ENCODE results near the gene TMEM117.
"Not testable (repeated sequence)": the region's sequence is repeated elsewhere in the genome, so short reads cannot be mapped to it uniquely, and the experiment has no call there.

TMEM117 gene

GRCh38 chr12:44184499-44185206 lies 348.8 kb downstream of the TMEM117 start:
- H3K4me3 ChIP-seq (ENCODE audit: low read depth, low read length): no peak overlapping the region

GRCh38 chr12:44193281-44193680 lies 357.4 kb downstream of the TMEM117 start:
- no peak overlapping the region for H3K4me3 ChIP-seq (ENCODE audit: low read depth, low read length)

GRCh38 chr12:44195719-44196118 lies 359.8 kb downstream of the TMEM117 start:
- H3K4me3 ChIP-seq (ENCODE audit: low read depth, low read length): not testable (repeated sequence)

- no peak overlapping the region for H3K4me3 ChIP-seq (ENCODE audit: low read depth, low read length)
Observed at GRCh38 chr12:44206045-44206444, 370.2 kb downstream of the TMEM117 start.

- no peak overlapping the region for H3K4me3 ChIP-seq (ENCODE audit: low read depth, low read length)
Observed at GRCh38 chr12:44217146-44217883, 381.4 kb downstream of the TMEM117 start.

GRCh38 chr12:44223736-44224135 lies 387.9 kb downstream of the TMEM117 start:
- no peak overlapping the region for H3K4me3 ChIP-seq (ENCODE audit: low read depth, low read length)

GRCh38 chr12:44224399-44225148 lies 388.7 kb downstream of the TMEM117 start:
- no peak overlapping the region for H3K4me3 ChIP-seq (ENCODE audit: low read depth, low read length)

- H3K4me3 ChIP-seq (ENCODE audit: low read depth, low read length): no peak overlapping the region
Observed at GRCh38 chr12:44225149-44225510, 389.2 kb downstream of the TMEM117 start.

- no peak overlapping the region for H3K4me3 ChIP-seq (ENCODE audit: low read depth, low read length)
Observed at GRCh38 chr12:44227616-44228015, 391.7 kb downstream of the TMEM117 start.

- no peak overlapping the region for H3K4me3 ChIP-seq (ENCODE audit: low read depth, low read length)
Observed at GRCh38 chr12:44229846-44230245, 394.0 kb downstream of the TMEM117 start.

GRCh38 chr12:44235674-44236073 lies 399.8 kb downstream of the TMEM117 start:
- H3K4me3 ChIP-seq (ENCODE audit: low read depth, low read length): no peak overlapping the region

- no peak overlapping the region for H3K4me3 ChIP-seq (ENCODE audit: low read depth, low read length)
Observed at GRCh38 chr12:44240186-44240585, 404.3 kb downstream of the TMEM117 start.

GRCh38 chr12:44245932-44246331 lies 410.1 kb downstream of the TMEM117 start:
- no peak overlapping the region for H3K4me3 ChIP-seq (ENCODE audit: low read depth, low read length)

- no peak overlapping the region for H3K4me3 ChIP-seq (ENCODE audit: low read depth, low read length)
Observed at GRCh38 chr12:44246482-44247105, 410.7 kb downstream of the TMEM117 start.

GRCh38 chr12:44247588-44247987 lies 411.7 kb downstream of the TMEM117 start:
- H3K4me3 ChIP-seq (ENCODE audit: low read depth, low read length): no peak overlapping the region

- no peak overlapping the region for H3K4me3 ChIP-seq (ENCODE audit: low read depth, low read length)
Observed at GRCh38 chr12:44248436-44248835, 412.6 kb downstream of the TMEM117 start.

GRCh38 chr12:44250440-44250839 lies 414.6 kb downstream of the TMEM117 start:
- H3K4me3 ChIP-seq (ENCODE audit: low read depth, low read length): not testable (repeated sequence)

GRCh38 chr12:44253338-44253856 lies 417.5 kb downstream of the TMEM117 start:
- H3K4me3 ChIP-seq (ENCODE audit: low read depth, low read length): no peak overlapping the region

GRCh38 chr12:44258246-44258645 lies 422.4 kb downstream of the TMEM117 start:
- no peak overlapping the region for H3K4me3 ChIP-seq (ENCODE audit: low read depth, low read length)

GRCh38 chr12:44259890-44260289 lies 424.0 kb downstream of the TMEM117 start:
- H3K4me3 ChIP-seq (ENCODE audit: low read depth, low read length): no peak overlapping the region

GRCh38 chr12:44260581-44260980 lies 424.7 kb downstream of the TMEM117 start:
- no peak overlapping the region for H3K4me3 ChIP-seq (ENCODE audit: low read depth, low read length)

All from iPS-11a (cell line).